Activated B cell treated with CpG ODN at 0.5 μM for 24 hours (primary cell): ENCODE measurements around the gene BCAM. TPM values are rescaled to one million over a fixed set of nuclear protein-coding genes. Genes with fewer than 3 reads are reported as not detected.

Source experiments
- ATAC-seq: fragments of 200-7000 bp; cut with Tn5 transposase; one replicate; pipeline ENCODE4 v1.10.0; 2021; ENCODE audit warnings: low read depth, mild to moderate bottlenecking, moderate library complexity
- CTCF ChIA-PET: fragments of 350-600 bp; sonication (Branson Sonifier 250); formaldehyde crosslinking; loops from one replicate; lab custom pipeline; 2021; ENCODE audit warnings: antibody characterized with exemption; lab: Charles Lee
- POLR2A ChIA-PET: fragments of 350-600 bp; sonication (Branson Sonifier 250); formaldehyde crosslinking; loops from one replicate; lab custom pipeline; 2021; ENCODE audit warnings: antibody characterized with exemption; lab: Charles Lee
- DNase-seq: peaks from one replicate; pipeline ENCODE4 v3.0.0; 2022
- H3K27ac Mint-ChIP-seq: one replicate; pipeline ENCODE4 v1.8.0; 2020; ENCODE audit warnings: mixed read lengths
- H3K27me3 Mint-ChIP-seq: one replicate; pipeline ENCODE4 v1.8.0; 2021; ENCODE audit warnings: mixed read lengths
- H3K36me3 Mint-ChIP-seq: one replicate; pipeline ENCODE4 v1.8.0; 2021; ENCODE audit warnings: low read depth, mixed read lengths
- H3K4me1 Mint-ChIP-seq: one replicate; pipeline ENCODE4 v1.8.0; 2021; ENCODE audit warnings: mixed read lengths
- H3K4me3 Mint-ChIP-seq: one replicate; pipeline ENCODE4 v1.8.0; 2020; ENCODE audit warnings: mild to moderate bottlenecking, mixed read lengths
- H3K9me3 Mint-ChIP-seq: one replicate; pipeline ENCODE4 v1.8.0; 2020; ENCODE audit warnings: mixed read lengths
- CTCF ChIP-seq: fragments of 200-600 bp; IDR thresholded peaks from one replicate; pipeline ENCODE4 v1.8.0; 2022; ENCODE audit warnings: antibody characterized with exemption, mild to moderate bottlenecking
- intact Hi-C: fragments of 100-400 bp; cut with micrococcal nuclease; formaldehyde crosslinking; loops from one replicate; pipeline ENCODE4 v1.15.1; 2024
- total RNA-seq: library from RNA; stranded (reverse); gene quantifications from 2 replicates; pipeline ENCODE4 v1.2.3, GENCODE V29; 2022

Gene BCAM
- total RNA-seq, 1 donor from 2014 or later, result not detected

- POLR2A ChIA-PET, result no interaction called here
- H3K27ac Mint-ChIP-seq, result no peak overlapping the region
- CTCF ChIA-PET, result interaction anchor here (2.3 kb wide), 1 partner anchor 84 kb away, joined by 13 read pairs; no protein-coding TSS in a partner anchor
- H3K9me3 Mint-ChIP-seq, result no peaks in the 10 kb centered on the region
- peaks cover 26% of the 10 kb centered on the region for H3K27me3 Mint-ChIP-seq
- DNase-seq (no peak), ATAC-seq (no peak)
- peaks cover 4% of the 10 kb centered on the region for H3K4me1 Mint-ChIP-seq
- H3K4me3 Mint-ChIP-seq, result no peak overlapping the region
- no peak for TF ChIP-seq CTCF
- H3K36me3 Mint-ChIP-seq, result no peaks in the 10 kb centered on the region
- intact Hi-C loops, result no loop called here
Measured at GRCh38 chr19:44807652-44808462, 1.0 kb upstream of the BCAM start.

GRCh38 chr19:44809577-44810233, 802 bp downstream of the BCAM start:
- DNase-seq (no peak), ATAC-seq (no peak)
- POLR2A ChIA-PET, result no interaction called here
- CTCF ChIA-PET, result interaction anchor here (0.9 kb wide), 1 partner anchor 86 kb away, joined by 3 read pairs; no protein-coding TSS in a partner anchor
- no peaks in the 10 kb centered on the region for H3K36me3 Mint-ChIP-seq
- H3K27me3 Mint-ChIP-seq, result peaks cover 27% of the 10 kb centered on the region
- H3K4me1 Mint-ChIP-seq, result peaks cover 4% of the 10 kb centered on the region
- no peak overlapping the region for H3K4me3 Mint-ChIP-seq
- intact Hi-C loops, result no loop called here
- no peak for TF ChIP-seq CTCF
- no peaks in the 10 kb centered on the region for H3K9me3 Mint-ChIP-seq
- H3K27ac Mint-ChIP-seq, result no peak overlapping the region

- CTCF ChIA-PET, result no interaction called here
- DNase-seq (no peak), ATAC-seq (no peak)
- Mint-ChIP-seq H3K4me1 (peaks cover 4% of the 10 kb centered on the region), H3K27ac (no peak overlapping the region), H3K4me3 (no peak overlapping the region), H3K9me3 (no peaks in the 10 kb centered on the region), H3K36me3 (no peaks in the 10 kb centered on the region), H3K27me3 (peaks cover 21% of the 10 kb centered on the region)
- intact Hi-C loops, result no loop called here
- TF ChIP-seq CTCF, result no peak
- POLR2A ChIA-PET, result no interaction called here
Measured at GRCh38 chr19:44810234-44811121, 1.6 kb downstream of the BCAM start.

- ChIA-PET POLR2A (interaction anchor here (0.6 kb wide), 1 partner anchor 383 kb away, joined by 9 read pairs; no protein-coding TSS in a partner anchor), CTCF (no interaction called here)
- Mint-ChIP-seq H3K27ac (no peak overlapping the region), H3K27me3 (peaks cover 21% of the 10 kb centered on the region), H3K36me3 (no peaks in the 10 kb centered on the region), H3K4me1 (peaks cover 4% of the 10 kb centered on the region), H3K4me3 (no peak overlapping the region), H3K9me3 (no peaks in the 10 kb centered on the region)
- intact Hi-C loops, result no loop called here
- DNase-seq, result no peak
- ATAC-seq, result no peak
- TF ChIP-seq CTCF, result no peak
Measured at GRCh38 chr19:44811122-44811419, 2.2 kb downstream of the BCAM start.
